ENCODE results near the gene RAI14. TPM values are rescaled to one million over a fixed set of nuclear protein-coding genes. Genes with fewer than 3 reads are reported as not detected.

RAI14 gene
- total and polyA plus RNA-seq, 11 donors: 1.7 to 34.3 (median 10.7) TPM

GRCh38 chr5:34857894-34858293 lies 201.8 kb downstream of the RAI14 start:
- Histone ChIP-seq H3K4me3 (no peak overlapping the region), H3K4me1 (peaks cover 0 to under 1% (median 0%) of the 10 kb centered on the region in 12 donors), H3K27me3 (no peaks in the 10 kb centered on the region), H3K27ac (no peak overlapping the region), H3K9me3 (no peaks in the 10 kb centered on the region), H3K36me3 (no peaks in the 10 kb centered on the region)
- DNase-seq: no peak
- TF ChIP-seq POLR2A (IDR thresholded peaks at IDR 0.05) (no peak), CTCF (IDR thresholded peaks at IDR 0.05) (no peak)
- no peak for ATAC-seq
- 89 to 99% (median 94%) methylated on average over 1 of the region's 1 CpG for WGBS, 4 donors
- intact Hi-C loops (cut with DNase I): no loop called here

- no peak for TF ChIP-seq CTCF (IDR thresholded peaks at IDR 0.05)
- TF ChIP-seq POLR2A (IDR thresholded peaks at IDR 0.05): no peak
- Histone ChIP-seq H3K27ac (no peak overlapping the region), H3K4me1 (peaks cover 0 to 9% (median 0%) of the 10 kb centered on the region in 12 donors), H3K36me3 (no peaks in the 10 kb centered on the region), H3K27me3 (no peaks in the 10 kb centered on the region), H3K4me3 (no peak overlapping the region), H3K9me3 (no peaks in the 10 kb centered on the region)
- ATAC-seq (no peak), DNase-seq (no peak)
- 62 to 87% (median 68%) methylated on average over 2 of the region's 2 CpGs for WGBS, 4 donors
- intact Hi-C loops (cut with DNase I): no loop called here
Observed at GRCh38 chr5:34858790-34859189, 202.7 kb downstream of the RAI14 start.

- TF ChIP-seq CTCF (IDR thresholded peaks at IDR 0.05) (no peak), POLR2A (IDR thresholded peaks at IDR 0.05) (no peak)
- H3K9me3 ChIP-seq: no peaks in the 10 kb centered on the region
- 65 to 95% (median 78%) methylated on average over 5 of the region's 5 CpGs for WGBS, 4 donors
- H3K36me3 ChIP-seq: no peaks in the 10 kb centered on the region
- ATAC-seq (no peak), DNase-seq (no peak)
- H3K27me3 ChIP-seq: no peaks in the 10 kb centered on the region
- no peak overlapping the region for H3K27ac ChIP-seq
- intact Hi-C loops (cut with DNase I): no loop called here
- peaks cover 0 to 11% (median 0%) of the 10 kb centered on the region in 12 donors for H3K4me1 ChIP-seq
- H3K4me3 ChIP-seq: no peak overlapping the region
Observed at GRCh38 chr5:34859253-34859652, 203.1 kb downstream of the RAI14 start.

GRCh38 chr5:34863946-34864345 lies 207.8 kb downstream of the RAI14 start:
- TF ChIP-seq CTCF (IDR thresholded peaks at IDR 0.05): no peak
- no peak for TF ChIP-seq POLR2A (IDR thresholded peaks at IDR 0.05)
- Histone ChIP-seq H3K27ac (no peak overlapping the region), H3K9me3 (no peaks in the 10 kb centered on the region), H3K36me3 (no peaks in the 10 kb centered on the region), H3K4me1 (peaks cover 0 to 11% (median 0%) of the 10 kb centered on the region in 12 donors), H3K4me3 (no peak overlapping the region), H3K27me3 (no peaks in the 10 kb centered on the region)
- DNase-seq (no peak), ATAC-seq (no peak)
- whole genome bisulfite sequencing, 4 donors: 46 to 62% (median 55%) methylated on average over 3 of the region's 3 CpGs
- intact Hi-C loops (cut with DNase I): no loop called here

Measured in heart left ventricle (tissue), 16 donors.